SK-N-SH (cell line): ENCODE results near the gene C11orf91. TPM values are rescaled to one million over a fixed set of nuclear protein-coding genes. Genes with fewer than 3 reads are reported as not detected.

Experiments
- CTCF ChIA-PET: fragments of 300-600, 350-600 bp; formaldehyde crosslinking; extraction: SDS; loops from one replicate; lab custom pipeline; 2021; lab: Yijun Ruan, JAX
- POLR2A ChIA-PET: fragments of 350-600 bp; sonication (Branson Sonifier 250); formaldehyde crosslinking; extraction: SDS; loops from one replicate; lab custom pipeline; 2020; ENCODE audit warnings: antibody characterized with exemption, inconsistent platforms; lab: Yijun Ruan, JAX
- DNase-seq: peaks from one replicate; pipeline ENCODE4 v3.0.0; 2012
- H2AFZ ChIP-seq: fragments of 200-600 bp; sonication (generic); 2 replicates; pipeline ENCODE4 v1.8.1; 2016; ENCODE audit warnings: antibody characterized with exemption, mild to moderate bottlenecking, low read depth
- H3F3A ChIP-seq: fragments of 200-600 bp; sonication (generic); replicated peaks from 2 replicates; pipeline ENCODE3; 2016; ENCODE audit warnings: antibody characterized with exemption, mild to moderate bottlenecking; ENCODE audit not compliant: insufficient read depth
- H3K27ac ChIP-seq, 2 experiments: fragments of 200-500 bp in 1 of 2; fragments of 200-600 bp in 1 of 2; sonication (Bioruptor generic) in 1 of 2; sonication (generic), shearing (Covaris generic) in 1 of 2; 2 replicates each; pipeline versions ENCODE4 v1.5.1 to v1.6.1; 2014 to 2016; ENCODE audit warnings: low read depth in 2 of 2, inconsistent platforms in 1 of 2, low read length in 1 of 2, mild to moderate bottlenecking in 1 of 2, mixed read lengths in 1 of 2
- H3K27me3 ChIP-seq: fragments of 200-600 bp; sonication (generic), shearing (Covaris generic); 2 replicates; pipeline ENCODE4 v1.6.1; 2016; ENCODE audit warnings: mixed run types; ENCODE audit not compliant: insufficient read depth
- H3K36me3 ChIP-seq, 2 experiments: fragments of 200-500 bp in 1 of 2; fragments of 200-600 bp in 1 of 2; sonication (Bioruptor generic) in 1 of 2; sonication (generic) in 1 of 2; replicated peaks in 1 of 2; 2 replicates each; pipeline versions ENCODE3 to v1.5.1; 2014 to 2016; ENCODE audit warnings: low read length in 1 of 2, mild to moderate bottlenecking in 1 of 2; ENCODE audit not compliant: insufficient read depth in 2 of 2, control insufficient read depth in 1 of 2
- H3K4me1 ChIP-seq, 2 experiments: fragments of 200-500 bp in 1 of 2; fragments of 200-600 bp in 1 of 2; sonication (Bioruptor generic) in 1 of 2; sonication (generic), shearing (Covaris generic) in 1 of 2; 2 replicates each; pipeline versions ENCODE4 v1.5.1 to v1.6.1; 2014 to 2016; ENCODE audit warnings: low read depth in 1 of 2, low read length in 1 of 2, mixed run types in 1 of 2; ENCODE audit not compliant: insufficient read depth in 2 of 2, control insufficient read depth in 1 of 2
- H3K4me2 ChIP-seq: fragments of 200-600 bp; sonication (generic), shearing (Covaris generic); 2 replicates; pipeline ENCODE4 v1.6.1; 2017; ENCODE audit warnings: mixed run types
- H3K4me3 ChIP-seq, 2 experiments: fragments of 200-500 bp in 1 of 2; fragments of 200-600 bp in 1 of 2; sonication (Bioruptor generic) in 1 of 2; sonication (generic), shearing (Covaris generic) in 1 of 2; 2 replicates each; pipeline versions ENCODE4 v1.5.1 to v1.8.1; 2014 to 2016; ENCODE audit warnings: low read depth in 2 of 2, inconsistent platforms in 1 of 2, low read length in 1 of 2, mild to moderate bottlenecking in 1 of 2, mixed read lengths in 1 of 2, moderate library complexity in 1 of 2
- H3K79me2 ChIP-seq: fragments of 200-600 bp; sonication (generic); 2 replicates; pipeline ENCODE4 v1.8.1; 2017; ENCODE audit warnings: mild to moderate bottlenecking; ENCODE audit not compliant: insufficient read depth
- H3K9ac ChIP-seq: fragments of 200-600 bp; sonication (generic); 2 replicates; pipeline ENCODE4 v1.6.1; 2017; ENCODE audit warnings: mixed run types
- H3K9me2 ChIP-seq: fragments of 200-600 bp; sonication (generic); 2 replicates; pipeline ENCODE4 v1.6.1; 2017; ENCODE audit warnings: mixed run types
- H3K9me3 ChIP-seq: fragments of 200-600 bp; sonication (generic); 2 replicates; pipeline ENCODE4 v1.6.1; 2017; ENCODE audit warnings: mixed run types, mild to moderate bottlenecking, moderate library complexity
- H4K20me1 ChIP-seq: fragments of 200-600 bp; sonication (generic); 2 replicates; pipeline ENCODE4 v1.6.1; 2017; ENCODE audit warnings: mild to moderate bottlenecking, mixed run types; ENCODE audit not compliant: insufficient read depth
- CHD2 ChIP-seq: fragments of 150-350 bp; IDR thresholded peaks from 2 replicates; pipeline ENCODE4 v1.6.1; 2018; ENCODE audit warnings: low read length; ENCODE audit not compliant: partially characterized antibody
- ELF1 ChIP-seq: IDR thresholded peaks from 2 replicates; pipeline ENCODE4 v1.4.0; 2012
- EP300 ChIP-seq, 2 experiments: IDR thresholded peaks; 2 replicates each; pipeline versions ENCODE4 v1.4.0 to v1.6.1; 2012; ENCODE audit warnings: borderline replicate concordance in 1 of 2, low read depth in 1 of 2, low read length in 1 of 2
- GABPA ChIP-seq: IDR thresholded peaks from 2 replicates; pipeline ENCODE4 v1.4.0; 2012; ENCODE audit warnings: low read depth, mild to moderate bottlenecking
- GATA2 ChIP-seq: sonication (generic); formaldehyde crosslinking; IDR thresholded peaks from 2 replicates; pipeline ENCODE4 v1.5.0; 2020; ENCODE audit warnings: mild to moderate bottlenecking, missing genetic modification reagents
- JUND ChIP-seq: IDR thresholded peaks from 2 replicates; pipeline ENCODE4 v1.4.0; 2012
- MXI1 ChIP-seq: IDR thresholded peaks from 2 replicates; pipeline ENCODE4 v1.6.1; 2012; ENCODE audit warnings: mild to moderate bottlenecking, low read depth, low read length, improper control_type of control experiment
- NFIC ChIP-seq: IDR thresholded peaks from 2 replicates; pipeline ENCODE4 v1.4.0; 2012; ENCODE audit warnings: borderline replicate concordance
- RAD21 ChIP-seq: IDR thresholded peaks from 2 replicates; pipeline ENCODE4 v1.6.1; 2012; ENCODE audit warnings: mild to moderate bottlenecking, low read length
- TAF1 ChIP-seq: IDR thresholded peaks from 2 replicates; pipeline ENCODE4 v1.6.1; 2012; ENCODE audit warnings: low read depth, mild to moderate bottlenecking, low read length, moderate library complexity, borderline replicate concordance
- TCF12 ChIP-seq: IDR thresholded peaks from 2 replicates; pipeline ENCODE4 v1.4.0; 2012
- TEAD4 ChIP-seq: IDR thresholded peaks from 2 replicates; pipeline ENCODE4 v1.4.0; 2012; ENCODE audit warnings: mild to moderate bottlenecking, borderline replicate concordance; ENCODE audit not compliant: insufficient read depth
- YY1 ChIP-seq: IDR thresholded peaks from 2 replicates; pipeline ENCODE4 v1.4.0; 2012; ENCODE audit warnings: low read depth, mild to moderate bottlenecking
- WGBS: methylation state at CpG from one replicate; pipeline ENCODE4 v1.1.6; 2017; ENCODE audit warnings: low lambda C conversion rate; 5-methylcytosine and 5-hydroxymethylcytosine counted together
- polyA plus RNA-seq, 3 experiments: library from polyadenylated mRNA; depleted of rRNA; stranded (reverse); fragments of >200 nt; gene quantifications; 2 replicates each; pipeline ENCODE4 v1.2.3, GENCODE V29; 2012
- TF ChIP-seq, protein P1 (sequence below): fragments of 150-350 bp; IDR thresholded peaks from 2 replicates; pipeline ENCODE4 v1.6.1; 2017; ENCODE audit warnings: antibody characterized with exemption, low read length, low read depth, borderline replicate concordance
- TF ChIP-seq, protein P2 (sequence below): fragments of 200-600 bp; sonication (generic); IDR thresholded peaks from 2 replicates; pipeline ENCODE4 v1.6.1; 2017; ENCODE audit warnings: antibody characterized with exemption, mild to moderate bottlenecking, moderate library complexity
- TF ChIP-seq, protein P3 (sequence below): IDR thresholded peaks from 2 replicates; pipeline ENCODE4; 2012
- TF ChIP-seq, protein P4 (sequence below): fragments of 150-350 bp; IDR thresholded peaks from 2 replicates; pipeline ENCODE4 v1.6.1; 2016; ENCODE audit warnings: mild to moderate bottlenecking, low read depth, low read length
- TF ChIP-seq, protein P5 (sequence below): IDR thresholded peaks from 2 replicates; pipeline ENCODE4 v1.4.0; 2012; ENCODE audit warnings: low read depth, borderline replicate concordance

C11orf91 gene
- polyA plus RNA-seq, 1 of the 3 experiments (the other 2 are of a cell fraction): 0.15 TPM

DNA sequence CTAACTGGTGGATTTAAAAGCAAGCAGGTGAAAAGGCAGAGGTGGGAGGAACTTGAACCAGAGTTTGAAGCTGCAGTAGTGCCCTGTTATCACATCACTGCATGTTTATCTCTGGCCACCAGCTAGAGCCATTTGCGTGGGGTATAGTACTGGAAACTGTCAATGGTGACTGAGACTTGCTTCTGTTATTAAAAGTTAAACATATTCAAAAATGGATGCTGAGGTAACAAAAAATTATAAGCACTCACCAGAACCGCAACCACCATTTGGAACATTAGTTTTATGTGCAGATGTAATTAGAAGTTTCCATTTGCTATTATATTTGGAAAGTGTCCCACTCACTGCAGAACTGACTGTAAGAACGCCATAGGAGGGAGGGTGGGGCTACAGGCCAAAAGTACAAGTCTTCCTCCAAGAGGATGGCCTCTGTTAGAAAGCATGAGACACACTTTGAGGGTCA is 36.8 kb upstream of the C11orf91 start:
- H3F3A ChIP-seq: peaks cover 14% of the 10 kb centered on the region
- H3K9ac ChIP-seq: peak overlapping the region; percentile 95; the same call in 1 of the 2 replicates
- WGBS: 74% methylated on average over 3 of the region's 3 CpGs
- peak overlapping the region; percentile 92 for H3K4me2 ChIP-seq
- TF ChIP-seq, protein P1, sequence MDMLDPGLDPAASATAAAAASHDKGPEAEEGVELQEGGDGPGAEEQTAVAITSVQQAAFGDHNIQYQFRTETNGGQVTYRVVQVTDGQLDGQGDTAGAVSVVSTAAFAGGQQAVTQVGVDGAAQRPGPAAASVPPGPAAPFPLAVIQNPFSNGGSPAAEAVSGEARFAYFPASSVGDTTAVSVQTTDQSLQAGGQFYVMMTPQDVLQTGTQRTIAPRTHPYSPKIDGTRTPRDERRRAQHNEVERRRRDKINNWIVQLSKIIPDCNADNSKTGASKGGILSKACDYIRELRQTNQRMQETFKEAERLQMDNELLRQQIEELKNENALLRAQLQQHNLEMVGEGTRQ: no peak
- TF ChIP-seq, protein P2, sequence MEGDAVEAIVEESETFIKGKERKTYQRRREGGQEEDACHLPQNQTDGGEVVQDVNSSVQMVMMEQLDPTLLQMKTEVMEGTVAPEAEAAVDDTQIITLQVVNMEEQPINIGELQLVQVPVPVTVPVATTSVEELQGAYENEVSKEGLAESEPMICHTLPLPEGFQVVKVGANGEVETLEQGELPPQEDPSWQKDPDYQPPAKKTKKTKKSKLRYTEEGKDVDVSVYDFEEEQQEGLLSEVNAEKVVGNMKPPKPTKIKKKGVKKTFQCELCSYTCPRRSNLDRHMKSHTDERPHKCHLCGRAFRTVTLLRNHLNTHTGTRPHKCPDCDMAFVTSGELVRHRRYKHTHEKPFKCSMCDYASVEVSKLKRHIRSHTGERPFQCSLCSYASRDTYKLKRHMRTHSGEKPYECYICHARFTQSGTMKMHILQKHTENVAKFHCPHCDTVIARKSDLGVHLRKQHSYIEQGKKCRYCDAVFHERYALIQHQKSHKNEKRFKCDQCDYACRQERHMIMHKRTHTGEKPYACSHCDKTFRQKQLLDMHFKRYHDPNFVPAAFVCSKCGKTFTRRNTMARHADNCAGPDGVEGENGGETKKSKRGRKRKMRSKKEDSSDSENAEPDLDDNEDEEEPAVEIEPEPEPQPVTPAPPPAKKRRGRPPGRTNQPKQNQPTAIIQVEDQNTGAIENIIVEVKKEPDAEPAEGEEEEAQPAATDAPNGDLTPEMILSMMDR: no peak
- TF ChIP-seq TEAD4: no peak
- ChIA-PET CTCF (interaction anchor here (0.9 to 2.5 kb wide), 7 partner anchors 22 to 393 kb away, joined by 3 to 7 read pairs (median 3); no protein-coding TSS in a partner anchor), POLR2A (interaction anchor here (0.7 kb wide), 1 partner anchor 37 kb away, joined by 3 read pairs; the partner anchor contains the start of gene C11orf91)
- H4K20me1 ChIP-seq: peaks cover 29% of the 10 kb centered on the region
- no peaks in the 10 kb centered on the region for H3K27me3 ChIP-seq
- no peaks in the 10 kb centered on the region for H3K9me3 ChIP-seq
- peak overlapping the region; percentile 91 to 94 for H3K27ac ChIP-seq
- no peak for DNase-seq
- H3K79me2 ChIP-seq: peaks cover 46% of the 10 kb centered on the region
- H3K4me1 ChIP-seq: peaks cover 19 to 21% of the 10 kb centered on the region in 2 experiments; a peak in 3 of 4 replicates
- H3K36me3 ChIP-seq: peaks cover 4 to 10% of the 10 kb centered on the region in 2 experiments
- H3K9me2 ChIP-seq: no peaks in the 10 kb centered on the region
- peak overlapping the region in 1 of 2 experiments; percentile 91; a peak in 1 of 4 replicates for H3K4me3 ChIP-seq
- peak overlapping the region; percentile 83 for H2AFZ ChIP-seq

DNA sequence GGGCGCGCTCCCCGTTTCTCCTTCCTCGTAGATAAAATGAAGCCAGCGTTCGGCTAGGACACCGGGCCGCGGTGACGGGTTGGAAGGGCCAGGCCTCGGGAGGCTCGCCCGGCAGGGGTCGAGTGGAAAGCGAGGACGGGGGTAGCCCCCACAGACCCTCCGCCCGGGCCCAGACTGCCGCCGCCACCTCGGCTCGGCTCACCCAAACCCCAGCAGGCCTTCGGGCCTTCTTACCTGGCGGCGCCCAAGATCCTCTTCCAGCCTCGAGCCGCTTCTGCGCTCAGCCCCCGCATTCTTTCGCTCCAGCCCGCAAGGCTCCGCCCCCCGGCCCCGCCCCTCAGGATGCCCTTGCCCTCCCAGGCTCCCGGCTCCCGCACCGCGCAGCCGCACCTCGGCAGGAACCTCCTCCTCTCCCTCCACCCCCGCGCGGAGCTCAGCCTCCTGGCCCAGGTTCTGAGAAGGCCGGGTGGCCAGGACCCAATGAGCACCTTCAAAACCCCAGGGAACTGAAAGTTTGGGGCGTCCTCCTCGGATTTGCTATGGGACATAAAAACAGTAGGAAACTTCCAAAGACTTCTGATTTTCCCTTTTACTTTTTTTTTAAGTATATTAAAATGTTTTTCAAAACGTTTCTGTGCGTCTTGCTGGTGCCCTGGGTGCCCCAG is 35.7 kb upstream of the C11orf91 start, which contains the start of gene CD59:
Gene CD59 (minus strand): TSS at position 276 of the 665 bp plus-strand sequence. CDS start 13,978 bp downstream, outside the sequence.
- 0% methylated on average over 7 of the region's 48 CpGs for WGBS
- ChIA-PET POLR2A (interaction anchor here (0.7 to 1.2 kb wide), 2 partner anchors 36 to 66 kb away, joined by 3 read pairs; partner anchors contain the start of gene C11orf91), CTCF (interaction anchor here (0.7 to 2.5 kb wide), 9 partner anchors 21 to 689 kb away, joined by 3 to 7 read pairs (median 3); no protein-coding TSS in a partner anchor)
- Histone ChIP-seq H4K20me1 (peaks cover 41% of the 10 kb centered on the region), H3K27ac (peak within 1 kb of the TSS; percentile 91 to 94), H3K4me3 (peak within 1 kb of the TSS; percentile 86 to 91), H3K36me3 (peaks cover 4 to 21% of the 10 kb centered on the region in 2 experiments), H2AFZ (peak within 1 kb of the TSS; percentile 83), H3K4me1 (peaks cover 21 to 28% of the 10 kb centered on the region in 2 experiments; a peak in 3 of 4 replicates), H3K79me2 (peaks cover 57% of the 10 kb centered on the region), H3K9me2 (no peaks in the 10 kb centered on the region), H3K4me2 (peak within 1 kb of the TSS; percentile 92), H3K27me3 (no peaks in the 10 kb centered on the region), H3K9ac (peak within 1 kb of the TSS; percentile 95), H3K9me3 (no peaks in the 10 kb centered on the region), H3F3A (peaks cover 15% of the 10 kb centered on the region)
- DNase-seq: peak; percentile 97
- TF ChIP-seq GATA2 (CRISPR knock-in tag) (no peak), RAD21 (no peak), NFIC (no peak), YY1 (no peak), TAF1 (peak; percentile 83), CHD2 (no peak), JUND (no peak), ELF1 (no peak), EP300 (IDR thresholded peaks at IDR 0.05; ENCODE audit: borderline replicate concordance in 1 of 2, low read depth in 1 of 2, low read length in 1 of 2) (no peak), GABPA (no peak), TCF12 (0 out of 2 replicates have a peak, but pooled peaks have one; percentile 15), MXI1 (no peak)
- TF ChIP-seq, protein P3, sequence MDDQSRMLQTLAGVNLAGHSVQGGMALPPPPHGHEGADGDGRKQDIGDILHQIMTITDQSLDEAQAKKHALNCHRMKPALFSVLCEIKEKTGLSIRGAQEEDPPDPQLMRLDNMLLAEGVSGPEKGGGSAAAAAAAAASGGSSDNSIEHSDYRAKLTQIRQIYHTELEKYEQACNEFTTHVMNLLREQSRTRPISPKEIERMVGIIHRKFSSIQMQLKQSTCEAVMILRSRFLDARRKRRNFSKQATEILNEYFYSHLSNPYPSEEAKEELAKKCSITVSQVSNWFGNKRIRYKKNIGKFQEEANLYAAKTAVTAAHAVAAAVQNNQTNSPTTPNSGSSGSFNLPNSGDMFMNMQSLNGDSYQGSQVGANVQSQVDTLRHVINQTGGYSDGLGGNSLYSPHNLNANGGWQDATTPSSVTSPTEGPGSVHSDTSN: no peak
- TF ChIP-seq, protein P1: no peak
- TF ChIP-seq, protein P4, sequence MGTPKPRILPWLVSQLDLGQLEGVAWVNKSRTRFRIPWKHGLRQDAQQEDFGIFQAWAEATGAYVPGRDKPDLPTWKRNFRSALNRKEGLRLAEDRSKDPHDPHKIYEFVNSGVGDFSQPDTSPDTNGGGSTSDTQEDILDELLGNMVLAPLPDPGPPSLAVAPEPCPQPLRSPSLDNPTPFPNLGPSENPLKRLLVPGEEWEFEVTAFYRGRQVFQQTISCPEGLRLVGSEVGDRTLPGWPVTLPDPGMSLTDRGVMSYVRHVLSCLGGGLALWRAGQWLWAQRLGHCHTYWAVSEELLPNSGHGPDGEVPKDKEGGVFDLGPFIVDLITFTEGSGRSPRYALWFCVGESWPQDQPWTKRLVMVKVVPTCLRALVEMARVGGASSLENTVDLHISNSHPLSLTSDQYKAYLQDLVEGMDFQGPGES: no peak
- TF ChIP-seq, protein P5, sequence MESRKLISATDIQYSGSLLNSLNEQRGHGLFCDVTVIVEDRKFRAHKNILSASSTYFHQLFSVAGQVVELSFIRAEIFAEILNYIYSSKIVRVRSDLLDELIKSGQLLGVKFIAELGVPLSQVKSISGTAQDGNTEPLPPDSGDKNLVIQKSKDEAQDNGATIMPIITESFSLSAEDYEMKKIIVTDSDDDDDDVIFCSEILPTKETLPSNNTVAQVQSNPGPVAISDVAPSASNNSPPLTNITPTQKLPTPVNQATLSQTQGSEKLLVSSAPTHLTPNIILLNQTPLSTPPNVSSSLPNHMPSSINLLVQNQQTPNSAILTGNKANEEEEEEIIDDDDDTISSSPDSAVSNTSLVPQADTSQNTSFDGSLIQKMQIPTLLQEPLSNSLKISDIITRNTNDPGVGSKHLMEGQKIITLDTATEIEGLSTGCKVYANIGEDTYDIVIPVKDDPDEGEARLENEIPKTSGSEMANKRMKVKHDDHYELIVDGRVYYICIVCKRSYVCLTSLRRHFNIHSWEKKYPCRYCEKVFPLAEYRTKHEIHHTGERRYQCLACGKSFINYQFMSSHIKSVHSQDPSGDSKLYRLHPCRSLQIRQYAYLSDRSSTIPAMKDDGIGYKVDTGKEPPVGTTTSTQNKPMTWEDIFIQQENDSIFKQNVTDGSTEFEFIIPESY: no peak
